Skin of body (tissue), 1 donor: ENCODE results near the gene ANO5. TPM values are rescaled to one million over a fixed set of nuclear protein-coding genes. Genes with fewer than 3 reads are reported as not detected.

Experiments
- total RNA-seq: library from RNA; depleted of rRNA; stranded (reverse); fragments of >200 nt; gene quantifications from one replicate; pipeline ENCODE4 v1.2.3, GENCODE V29; 2014

Gene ANO5
- total RNA-seq, 1 donor from 2014 or later: 3.3 TPM

Other genes starting within 250 kb of the ANO5 start
- gene SLC17A6, start 145.3 kb downstream of the ANO5 start, total RNA-seq: 0.10 TPM